ENCODE results near the gene MYO18B. TPM values are rescaled to one million over a fixed set of nuclear protein-coding genes. Genes with fewer than 3 reads are reported as not detected.

MYO18B gene
- 0.04 to 0.09 TPM (median 0.07 TPM) in 3 replicates for total RNA-seq

DNA sequence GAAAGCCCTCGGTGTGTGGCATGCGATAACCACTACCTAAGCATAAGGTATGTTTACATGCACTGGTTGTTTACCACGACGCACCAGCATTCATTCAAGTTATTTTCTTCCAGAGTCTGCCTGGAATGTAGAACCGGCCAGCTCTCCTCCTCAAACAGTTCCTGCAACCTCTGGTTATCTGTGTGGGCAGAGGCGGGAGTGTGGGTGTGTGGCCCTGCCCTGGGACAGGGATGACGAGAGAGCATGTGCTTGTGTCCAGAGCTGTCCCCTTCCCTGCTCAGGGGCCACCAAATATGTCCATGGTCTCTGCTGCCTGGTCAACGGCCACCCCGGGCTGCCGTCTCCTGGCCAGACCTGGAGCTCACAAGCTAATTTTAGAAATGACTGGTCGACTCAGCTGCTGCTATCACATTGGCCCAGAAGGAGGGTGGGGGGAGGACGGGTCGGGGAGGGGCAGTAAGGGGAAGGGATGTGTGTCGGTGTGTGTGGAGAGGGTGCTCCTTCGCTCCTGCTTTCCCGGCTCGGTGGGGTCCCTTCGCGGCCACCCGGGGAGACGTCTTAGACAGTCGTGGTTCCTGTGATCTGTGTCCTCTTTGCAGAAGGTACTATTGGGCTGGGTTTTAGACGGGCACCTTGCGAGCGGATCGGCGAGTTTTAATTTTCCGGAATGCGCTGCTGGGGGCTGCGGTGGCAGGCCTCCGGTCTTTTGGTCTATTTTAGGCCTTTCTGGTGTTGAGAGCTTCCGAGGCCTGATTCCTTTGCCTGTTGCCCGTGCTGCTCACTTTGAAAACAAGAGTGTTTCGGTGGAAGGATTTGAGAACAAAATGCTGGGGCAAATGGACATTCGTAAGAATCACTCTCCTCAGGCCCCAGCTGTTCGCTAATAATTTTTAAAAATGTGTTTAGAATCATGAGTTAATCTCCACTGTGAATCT is at the start of gene MYO18B:
Gene MYO18B, plus strand, starts transcription at position 497 of the 935 bp plus-strand sequence. CDS start 18,905 bp downstream, outside the sequence.
- Mint-ChIP-seq H3K27me3 (ENCODE audit: low read depth) (peaks cover 25% of the 10 kb centered on the region), H3K27ac (no peak within 1 kb of the TSS), H3K4me1 (no peaks in the 10 kb centered on the region), H3K36me3 (no peaks in the 10 kb centered on the region), H3K9me3 (no peaks in the 10 kb centered on the region), H3K4me3 (no peak within 1 kb of the TSS)
- no peak for DNase-seq (ENCODE audit: low spot score in 2 of 2, unreplicated experiment in 2 of 2)
- TF ChIP-seq CTCF (IDR thresholded peaks at IDR 0.05; ENCODE audit: unreplicated experiment) = no peak

GRCh38 chr22:25692397-25693267 is 49.4 kb upstream of the MYO18B start:
- H3K4me1 Mint-ChIP-seq = peaks cover 27% of the 10 kb centered on the region
- peaks cover 5% of the 10 kb centered on the region for H3K36me3 Mint-ChIP-seq
- H3K9me3 Mint-ChIP-seq = no peaks in the 10 kb centered on the region
- TF ChIP-seq CTCF (IDR thresholded peaks at IDR 0.05; ENCODE audit: unreplicated experiment) = no peak
- no peak overlapping the region for H3K4me3 Mint-ChIP-seq
- no peaks in the 10 kb centered on the region for H3K27me3 Mint-ChIP-seq (ENCODE audit: low read depth)
- no peak for DNase-seq (ENCODE audit: low spot score in 2 of 2, unreplicated experiment in 2 of 2)
- H3K27ac Mint-ChIP-seq = peak overlapping the region; percentile 48

GRCh38 chr22:25693268-25693565 is 48.8 kb upstream of the MYO18B start:
- no peak for TF ChIP-seq CTCF (IDR thresholded peaks at IDR 0.05; ENCODE audit: unreplicated experiment)
- Mint-ChIP-seq H3K36me3 (peaks cover 5% of the 10 kb centered on the region), H3K9me3 (no peaks in the 10 kb centered on the region), H3K4me3 (no peak overlapping the region), H3K27ac (no peak overlapping the region), H3K27me3 (ENCODE audit: low read depth) (no peaks in the 10 kb centered on the region), H3K4me1 (peaks cover 28% of the 10 kb centered on the region)
- no peak for DNase-seq (ENCODE audit: low spot score in 2 of 2, unreplicated experiment in 2 of 2)

- peaks cover 28% of the 10 kb centered on the region for H3K4me1 Mint-ChIP-seq
- TF ChIP-seq CTCF (IDR thresholded peaks at IDR 0.05; ENCODE audit: unreplicated experiment) = no peak
- H3K27ac Mint-ChIP-seq = no peak overlapping the region
- DNase-seq (ENCODE audit: low spot score in 2 of 2, unreplicated experiment in 2 of 2) = no peak
- peaks cover 5% of the 10 kb centered on the region for H3K36me3 Mint-ChIP-seq
- no peaks in the 10 kb centered on the region for H3K9me3 Mint-ChIP-seq
- no peak overlapping the region for H3K4me3 Mint-ChIP-seq
- H3K27me3 Mint-ChIP-seq (ENCODE audit: low read depth) = no peaks in the 10 kb centered on the region
Observed at GRCh38 chr22:25694196-25694907, 47.6 kb upstream of the MYO18B start.

DNA sequence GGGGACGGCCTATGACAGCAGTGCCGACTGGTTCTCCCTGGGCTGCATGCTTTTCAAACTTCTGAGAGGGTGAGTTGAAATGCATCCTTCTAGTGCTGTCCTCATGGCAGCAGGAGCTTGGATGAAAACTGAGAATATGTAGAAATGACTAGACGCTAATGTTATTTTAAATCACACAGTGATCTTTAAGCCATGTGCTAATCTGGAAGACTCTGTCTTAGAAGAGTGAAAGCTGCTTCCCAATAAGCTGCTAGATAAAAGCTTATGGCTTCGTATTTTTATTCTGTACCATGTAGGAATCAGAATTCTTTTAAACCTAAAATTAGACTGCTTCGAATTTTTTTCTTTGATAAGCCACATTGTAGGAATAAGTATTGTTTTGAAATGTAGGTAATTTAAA is 46.8 kb upstream of the MYO18B start:
- Mint-ChIP-seq H3K4me3 (no peak overlapping the region), H3K9me3 (no peaks in the 10 kb centered on the region), H3K36me3 (peaks cover 4% of the 10 kb centered on the region), H3K27me3 (ENCODE audit: low read depth) (no peaks in the 10 kb centered on the region), H3K4me1 (peaks cover 29% of the 10 kb centered on the region), H3K27ac (no peak overlapping the region)
- no peak for TF ChIP-seq CTCF (IDR thresholded peaks at IDR 0.05; ENCODE audit: unreplicated experiment)
- no peak for DNase-seq (ENCODE audit: low spot score in 2 of 2, unreplicated experiment in 2 of 2)

Data from mesothelial cell of epicardium (in vitro differentiated cells).